SH-SY5Y (cell line): Measurements from ENCODE around the gene ABLIM2.

ENCODE experiments used
- GATA2 ChIP-seq: IDR thresholded peaks from 2 replicates; pipeline ENCODE4 v1.6.1; 2011; ENCODE audit warnings: mild to moderate bottlenecking, low read depth, low read length
- GATA3 ChIP-seq: IDR thresholded peaks from 2 replicates; pipeline ENCODE4 v1.6.1; 2011; ENCODE audit warnings: low read depth, mild to moderate bottlenecking, low read length, moderate library complexity

GRCh38 chr4:8131210-8131609 is 27.4 kb downstream of the ABLIM2 start:
- TF ChIP-seq GATA2 = no peak
- TF ChIP-seq GATA3 = no peak
